Hematopoietic multipotent progenitor cell treated with erythropoietin and hydrocortisone succinate and interleukin-3 and kit ligand, for 15 days (in vitro differentiated cells): ENCODE data around the gene KIF2C.
"Not testable (repeated sequence)": the region's sequence is repeated elsewhere in the genome, so short reads cannot be mapped to it uniquely, and the experiment has no call there.

Source experiments
- DNase-seq: peaks from one replicate; pipeline ENCODE4 v3.0.0-alpha.2; 2015; ENCODE audit warnings: low spot score

The KIF2C gene

GRCh38 chr1:44739307-44740178 lies at the start of gene KIF2C:
TSS of gene KIF2C (plus strand) at chr1:44739837. CDS start at chr1:44739933, 96 bp downstream.
- DNase-seq: peak; percentile 98

- DNase-seq: no peak
These were observed 46.5 kb upstream of the KIF2C start for GRCh38 chr1:44693159-44693558.

GRCh38 chr1:44693900-44694299 lies 45.7 kb upstream of the KIF2C start:
- no peak for DNase-seq

- DNase-seq: no peak
These were observed 44.7 kb upstream of the KIF2C start for GRCh38 chr1:44694863-44695478.

- no peak for DNase-seq
These were observed 44.0 kb upstream of the KIF2C start for GRCh38 chr1:44695671-44696070.

GRCh38 chr1:44696101-44696500 lies 43.5 kb upstream of the KIF2C start:
- DNase-seq: no peak

GRCh38 chr1:44696789-44697345 lies 42.8 kb upstream of the KIF2C start:
- peak; percentile 53 for DNase-seq

GRCh38 chr1:44698138-44698537 lies 41.5 kb upstream of the KIF2C start:
- DNase-seq: no peak

- DNase-seq: not testable (repeated sequence)
These were observed 40.3 kb upstream of the KIF2C start for GRCh38 chr1:44699375-44699774.

GRCh38 chr1:44700573-44700972 lies 39.1 kb upstream of the KIF2C start:
- no peak for DNase-seq

- no peak for DNase-seq
These were observed 38.5 kb upstream of the KIF2C start for GRCh38 chr1:44701141-44701573.

- no peak for DNase-seq
These were observed 34.2 kb upstream of the KIF2C start for GRCh38 chr1:44705470-44705869.

- no peak for DNase-seq
These were observed 33.7 kb upstream of the KIF2C start for GRCh38 chr1:44705938-44706337.

- no peak for DNase-seq
These were observed 32.3 kb upstream of the KIF2C start for GRCh38 chr1:44707112-44707881.

GRCh38 chr1:44707959-44708831 lies 31.4 kb upstream of the KIF2C start:
- DNase-seq: peak; percentile 55

- no peak for DNase-seq
These were observed 26.3 kb upstream of the KIF2C start for GRCh38 chr1:44713321-44713781.

GRCh38 chr1:44714532-44714931 lies 25.1 kb upstream of the KIF2C start:
- DNase-seq: no peak

GRCh38 chr1:44714944-44715571 lies 24.6 kb upstream of the KIF2C start:
- DNase-seq: peak; percentile 74

GRCh38 chr1:44717156-44717555 lies 22.5 kb upstream of the KIF2C start:
- DNase-seq: no peak

- DNase-seq: no peak
These were observed 22.0 kb upstream of the KIF2C start for GRCh38 chr1:44717653-44718052.

GRCh38 chr1:44718091-44718490 lies 21.5 kb upstream of the KIF2C start:
- no peak for DNase-seq
